ENCODE measurements around the gene STK24.

GRCh38 chr13:98592362-98592732 lies 15.4 kb upstream of the STK24 start:
- TF ChIP-seq EZH2phosphoT487 (IDR thresholded peaks at IDR 0.05; ENCODE audit: borderline replicate concordance, low read depth, low read length) (no peak), CTCF (conservative IDR thresholded peaks at IDR 0.05; ENCODE audit: low read length) (no peak)

Measured in OCI-LY7 (cell line).